Stimulated activated CD4-positive, alpha-beta T cell treated with anti-CD3 and anti-CD28 coated beads, Interleukin-4, amount 100 ng/mL, for 1 hour (primary cell): ENCODE data around the gene TCEAL9.
"Not testable (repeated sequence)": the region's sequence is repeated elsewhere in the genome, so short reads cannot be mapped to it uniquely, and the experiment has no call there.

Experiments used
- DNase-seq: peaks from one replicate; pipeline ENCODE4 v3.0.0-alpha.2; 2020

TCEAL9 gene

GRCh38 chrX:103376118-103376978 is 20.0 kb downstream of the TCEAL9 start, which contains the start of gene BEX3:
BEX3 (plus strand) TSS chrX:103376538; CDS start chrX:103377522, 984 bp downstream.
- peak; percentile 38 for DNase-seq

- peak; percentile 5 for DNase-seq
Observed at GRCh38 chrX:103376979-103377324, 20.6 kb downstream of the TCEAL9 start.

- no peak for DNase-seq
Observed at GRCh38 chrX:103378990-103379389, 22.7 kb downstream of the TCEAL9 start.

GRCh38 chrX:103382877-103383276 is 26.6 kb downstream of the TCEAL9 start:
- no peak for DNase-seq

DNA sequence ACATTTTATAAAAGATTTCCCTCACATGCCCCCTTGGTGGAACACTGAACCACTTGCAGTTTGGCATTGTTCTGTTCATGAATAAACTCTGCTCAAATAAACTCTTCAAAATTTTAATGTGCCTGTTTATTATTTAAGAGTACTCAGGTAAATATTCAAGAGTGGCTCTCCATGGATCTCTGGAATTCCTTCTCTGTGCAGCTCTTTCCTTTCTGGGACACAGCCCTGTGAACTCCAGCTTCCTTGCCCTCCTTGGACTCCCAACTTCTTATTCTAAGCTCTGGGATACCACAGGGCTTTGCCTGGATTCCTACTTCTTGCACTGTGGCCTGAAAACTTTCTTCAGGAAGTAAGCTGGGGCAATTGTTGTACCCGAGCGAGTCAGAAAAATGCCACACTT is 28.4 kb downstream of the TCEAL9 start:
- no peak for DNase-seq

DNA sequence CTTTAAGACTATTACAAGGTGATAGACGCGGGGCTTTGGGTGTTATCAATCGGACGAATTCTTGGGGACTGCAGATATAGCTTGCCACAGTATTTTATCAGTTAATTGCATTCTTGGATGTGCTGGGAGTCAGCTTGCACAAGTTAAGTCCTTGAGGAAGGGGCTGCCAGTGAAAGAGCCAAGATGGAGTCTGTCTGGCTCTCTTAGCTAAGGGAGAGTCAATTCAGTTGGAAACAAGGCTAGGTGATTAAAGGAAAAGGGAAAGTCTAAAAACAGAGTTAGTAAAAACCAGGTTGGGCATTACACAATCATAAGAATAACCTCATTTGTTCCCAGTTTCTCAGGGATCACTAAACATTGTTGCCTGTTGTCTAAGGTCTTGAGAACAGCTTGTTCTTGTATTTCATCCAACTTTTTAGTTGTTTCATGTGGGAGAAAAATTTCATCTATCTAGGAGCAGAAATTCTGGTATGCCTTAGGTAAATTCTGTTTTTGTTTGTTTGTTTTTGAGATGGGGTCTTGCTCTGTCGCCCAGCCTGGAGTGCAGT is 29.1 kb downstream of the TCEAL9 start:
- DNase-seq: not testable (repeated sequence)

DNA sequence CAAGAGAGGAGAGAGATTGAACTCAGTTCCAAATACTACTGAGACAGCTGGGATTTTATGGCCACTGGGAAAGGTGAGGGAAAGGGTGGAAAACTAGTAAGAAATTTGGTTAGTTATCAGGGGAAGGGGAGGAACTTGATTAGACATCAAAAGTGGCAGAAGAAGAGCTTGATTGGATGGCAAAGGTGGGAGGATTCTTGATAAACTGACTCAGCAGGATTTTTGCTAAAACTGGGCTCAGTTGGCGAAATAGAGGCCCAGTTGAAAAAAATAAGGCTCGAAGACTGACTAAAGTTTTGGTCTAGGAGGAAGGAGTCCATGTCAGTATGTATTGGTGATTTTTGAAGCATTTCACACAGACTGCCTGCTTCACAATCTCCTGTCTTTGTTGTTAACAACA is 30.0 kb downstream of the TCEAL9 start:
- DNase-seq: no peak

DNA sequence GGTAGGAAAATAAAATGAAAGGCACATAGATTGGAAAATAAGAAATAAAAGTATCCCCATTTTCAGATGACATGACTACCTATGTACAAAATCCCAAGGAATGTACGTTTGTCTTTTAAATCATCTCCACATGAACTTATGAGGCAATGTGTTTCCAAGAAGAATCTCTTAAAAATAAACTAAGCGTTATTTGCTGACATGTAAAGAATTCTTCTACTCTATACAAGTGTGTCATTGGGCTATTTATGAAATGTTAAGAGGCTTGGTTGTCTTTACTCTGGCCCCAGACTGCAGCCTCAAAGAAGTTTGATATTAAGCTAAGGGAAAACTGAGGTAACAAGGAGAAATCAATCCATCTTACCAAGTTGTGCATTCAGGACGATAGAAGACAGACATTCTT is 37.2 kb downstream of the TCEAL9 start:
- DNase-seq: no peak

DNA sequence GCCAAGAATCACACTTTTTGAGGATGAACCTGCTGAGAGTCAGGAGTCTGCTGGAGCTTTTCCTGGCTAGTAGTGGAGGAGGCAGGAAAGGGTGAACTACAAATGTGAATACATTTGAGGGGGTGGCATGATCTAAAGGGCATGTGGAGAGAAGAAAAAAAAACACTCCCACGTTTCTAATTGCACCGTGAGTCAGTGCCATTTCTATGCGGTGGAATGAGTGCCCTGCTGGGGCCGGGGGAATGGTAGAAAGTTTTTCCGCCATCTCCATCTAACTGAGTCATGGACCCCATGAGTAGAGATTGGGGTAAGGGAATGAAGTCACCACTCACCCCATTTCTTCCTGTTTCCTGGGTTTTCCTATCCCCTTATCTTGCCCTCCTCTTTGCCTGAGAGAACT is 39.9 kb downstream of the TCEAL9 start:
- DNase-seq: no peak

GRCh38 chrX:103396660-103397059 is 40.4 kb downstream of the TCEAL9 start:
- no peak for DNase-seq

DNA sequence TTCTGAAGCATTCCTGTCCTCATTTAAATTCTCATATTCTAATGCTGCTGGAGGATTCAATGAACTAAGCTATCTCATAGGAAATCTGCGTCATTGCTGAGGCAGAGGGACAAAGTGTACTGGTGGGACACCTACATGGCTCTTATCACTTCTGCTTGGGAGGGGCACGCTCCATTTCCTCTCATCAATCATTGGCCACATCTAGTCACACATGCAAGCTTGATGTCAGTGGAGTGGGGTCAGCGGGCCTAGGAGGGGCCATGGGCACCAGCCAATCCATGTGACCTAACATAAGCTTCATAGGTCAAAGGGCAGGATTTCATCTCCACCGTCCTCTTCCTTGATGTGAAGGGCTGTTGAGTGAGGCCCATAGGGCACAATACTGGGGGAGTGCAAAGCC is 41.4 kb downstream of the TCEAL9 start:
- no peak for DNase-seq

- no peak for DNase-seq
Observed at GRCh38 chrX:103398421-103398864, 42.1 kb downstream of the TCEAL9 start.

GRCh38 chrX:103399744-103400143 is 43.4 kb downstream of the TCEAL9 start:
- DNase-seq: no peak

DNA sequence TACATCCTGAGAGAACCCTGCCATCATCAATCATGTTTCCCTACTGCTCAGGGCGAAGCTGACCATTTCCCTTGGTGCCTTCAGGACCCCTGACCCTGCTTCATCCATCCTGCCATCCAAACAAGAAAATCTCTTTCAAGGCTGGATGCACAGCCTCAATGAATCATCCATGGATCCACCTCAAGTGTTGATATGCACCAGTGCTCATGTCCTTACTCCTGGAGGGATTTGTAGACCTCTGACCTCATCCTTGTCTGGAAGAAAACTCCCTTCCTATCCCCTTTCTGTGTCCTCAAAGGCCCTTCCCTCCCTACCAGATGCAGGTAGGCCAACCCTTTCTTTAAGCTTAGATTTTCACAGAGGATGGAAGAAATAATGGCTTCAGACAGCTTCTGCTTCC is 44.6 kb downstream of the TCEAL9 start:
- DNase-seq: no peak

DNA sequence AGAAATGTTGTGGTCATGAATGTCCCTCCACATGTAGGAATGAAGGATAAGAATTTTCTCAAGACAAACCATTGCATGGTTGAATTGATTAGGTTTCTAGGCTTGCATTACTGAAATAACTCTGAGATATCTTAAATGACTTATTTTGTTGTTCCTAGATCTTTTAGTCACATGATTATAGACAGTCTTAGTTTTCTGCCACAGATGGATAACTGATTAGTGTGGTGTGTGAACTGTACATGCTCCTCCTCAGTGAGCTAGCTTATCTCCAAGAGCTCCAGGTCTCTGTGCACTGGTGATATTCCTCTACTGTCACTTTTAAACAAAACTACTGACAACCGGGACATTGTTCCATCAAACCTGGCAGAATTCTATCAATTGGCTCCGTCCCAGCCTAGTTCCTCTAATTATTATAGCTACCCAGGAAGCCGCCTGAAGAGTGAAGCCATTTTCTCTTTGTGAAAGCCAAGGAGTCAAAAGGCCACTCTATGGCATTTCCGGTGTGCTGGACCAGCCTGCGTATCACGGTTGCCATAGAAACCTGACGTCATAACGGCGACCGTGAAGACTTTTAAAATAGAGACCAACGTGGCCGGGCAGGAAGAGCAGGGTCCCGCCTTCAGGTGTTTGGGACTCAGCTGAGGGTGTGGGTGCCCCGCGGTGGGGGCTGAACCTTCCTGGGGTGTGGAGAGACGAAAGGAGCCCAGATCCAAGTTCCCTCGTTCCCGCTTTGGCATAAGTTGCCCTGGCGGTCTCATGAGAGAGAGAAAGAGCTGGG is 48.1 kb downstream of the TCEAL9 start:
- DNase-seq: peak; percentile 19

GRCh38 chrX:103405009-103405333 is 48.7 kb downstream of the TCEAL9 start:
- DNase-seq: no peak

DNA sequence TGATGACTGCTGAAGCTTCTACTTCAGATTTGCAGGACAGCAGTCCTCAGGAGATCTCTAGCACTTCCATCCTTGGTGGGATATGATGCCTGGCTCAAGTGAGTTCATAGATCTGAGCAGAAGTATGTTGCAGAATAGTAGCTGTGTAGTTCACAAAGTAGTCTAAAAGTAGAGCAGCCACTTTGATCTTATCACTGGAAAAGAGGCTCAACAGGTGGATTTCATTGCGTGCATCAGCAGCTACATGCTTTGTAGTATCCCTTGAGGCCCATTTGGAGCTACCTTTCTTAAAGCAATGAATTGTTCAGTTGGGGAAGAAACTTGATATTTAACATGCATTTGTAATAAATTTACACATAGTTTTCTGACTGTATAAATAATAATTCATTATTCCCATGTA is 50.0 kb downstream of the TCEAL9 start:
- DNase-seq: no peak

- DNase-seq: no peak
Observed at GRCh38 chrX:103407776-103408175, 51.5 kb downstream of the TCEAL9 start.
